ENCODE data around the gene OSBPL2. TPM values are rescaled to one million over a fixed set of nuclear protein-coding genes. Genes with fewer than 3 reads are reported as not detected.

OSBPL2 gene
- polyA plus RNA-seq, 4 donors = 19.9 to 36.9 (median 29.3) TPM

DNA sequence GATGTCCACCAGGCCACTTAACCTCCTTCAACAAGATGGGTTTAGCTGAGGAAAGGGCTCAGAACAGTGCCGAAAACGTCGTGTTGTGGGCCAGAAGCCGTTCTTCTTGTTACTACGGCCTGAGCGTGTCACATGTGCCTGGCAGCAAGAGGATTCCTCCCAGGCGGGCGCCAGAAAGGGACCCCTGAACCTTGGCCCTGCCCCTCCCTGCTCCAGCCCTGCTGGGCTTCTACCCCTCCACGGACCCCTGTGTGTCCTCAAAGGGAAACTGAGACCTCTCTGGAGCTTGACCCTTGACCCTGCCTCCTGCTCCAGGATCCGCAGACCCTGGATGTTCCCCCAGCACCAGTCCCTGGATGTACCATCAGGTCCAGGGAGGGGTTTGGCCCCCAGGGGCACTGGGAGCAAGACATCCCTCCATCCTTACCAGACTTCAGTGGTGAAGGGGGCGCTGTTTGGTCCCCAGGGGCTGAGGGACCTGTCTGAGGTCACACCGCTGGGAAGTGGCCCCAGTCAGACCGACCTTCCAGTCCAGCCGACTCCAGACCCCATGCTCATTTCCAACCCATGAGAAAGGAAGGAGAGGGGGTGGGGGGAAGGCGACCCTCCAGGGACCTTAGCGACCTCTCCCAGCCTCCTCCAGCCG is 28.3 kb upstream of the OSBPL2 start:
- 43 to 58% (median 50%) methylated on average over 16 to 17 of the region's 17 CpGs for WGBS, 3 donors
- Histone ChIP-seq H3K9me3 (ENCODE audit: control insufficient read depth in 2 of 2, insufficient read depth in 1 of 2, low read depth in 1 of 2, low read length in 1 of 2) (no peaks in the 10 kb centered on the region), H3K36me3 (ENCODE audit: control insufficient read depth in 3 of 3, insufficient read depth in 2 of 3, low read depth in 1 of 3, low read length in 3 of 3) (peaks cover 0 to 5% (median 0%) of the 10 kb centered on the region in 3 donors), H3K4me1 (ENCODE audit: control insufficient read depth in 3 of 3, insufficient read depth in 2 of 3, low read depth in 1 of 3, low read length in 2 of 3) (no peaks in the 10 kb centered on the region), H3K4me3 (ENCODE audit: low read depth in 1 of 3, low read length in 3 of 3) (no peak overlapping the region), H3K27ac (ENCODE audit: low read depth in 1 of 3, low read length in 2 of 3) (no peak overlapping the region), H3K27me3 (ENCODE audit: control insufficient read depth in 3 of 3, insufficient read depth in 3 of 3, low read length in 3 of 3) (peaks cover 0 to 44% (median 9%) of the 10 kb centered on the region in 3 donors)
- DNase-seq (no peak), FAIRE-seq (no peak)

DNA sequence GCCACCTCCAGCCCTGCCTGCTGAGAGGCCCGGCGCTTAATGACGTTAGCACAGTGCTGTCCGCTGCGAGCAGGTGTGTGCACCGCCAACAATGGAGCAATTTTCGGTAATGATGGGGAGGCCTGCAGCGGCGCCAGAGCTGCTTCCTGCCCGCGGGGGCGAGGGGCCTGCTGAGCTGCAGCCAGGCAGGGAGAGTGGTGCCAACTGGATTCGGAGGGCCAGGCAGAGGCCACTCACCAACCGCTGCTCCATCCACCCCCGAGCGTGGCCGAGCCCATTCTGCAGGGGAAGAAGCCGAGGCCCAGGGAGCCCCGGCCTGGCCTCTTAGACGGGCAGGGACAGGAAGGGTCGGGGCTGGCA is 27.8 kb upstream of the OSBPL2 start:
- Histone ChIP-seq H3K27me3 (ENCODE audit: control insufficient read depth in 3 of 3, insufficient read depth in 3 of 3, low read length in 3 of 3) (peaks cover 0 to 45% (median 11%) of the 10 kb centered on the region in 3 donors), H3K9me3 (ENCODE audit: control insufficient read depth in 2 of 2, insufficient read depth in 1 of 2, low read depth in 1 of 2, low read length in 1 of 2) (no peaks in the 10 kb centered on the region), H3K27ac (ENCODE audit: low read depth in 1 of 3, low read length in 2 of 3) (no peak overlapping the region), H3K4me3 (ENCODE audit: low read depth in 1 of 3, low read length in 3 of 3) (no peak overlapping the region), H3K4me1 (ENCODE audit: control insufficient read depth in 3 of 3, insufficient read depth in 2 of 3, low read depth in 1 of 3, low read length in 2 of 3) (no peaks in the 10 kb centered on the region), H3K36me3 (ENCODE audit: control insufficient read depth in 3 of 3, insufficient read depth in 2 of 3, low read depth in 1 of 3, low read length in 3 of 3) (peaks cover 0 to 5% (median 0%) of the 10 kb centered on the region in 3 donors)
- DNase-seq (no peak), FAIRE-seq (no peak)
- 39 to 57% (median 43%) methylated on average over 21 of the region's 21 CpGs for WGBS, 3 donors

DNA sequence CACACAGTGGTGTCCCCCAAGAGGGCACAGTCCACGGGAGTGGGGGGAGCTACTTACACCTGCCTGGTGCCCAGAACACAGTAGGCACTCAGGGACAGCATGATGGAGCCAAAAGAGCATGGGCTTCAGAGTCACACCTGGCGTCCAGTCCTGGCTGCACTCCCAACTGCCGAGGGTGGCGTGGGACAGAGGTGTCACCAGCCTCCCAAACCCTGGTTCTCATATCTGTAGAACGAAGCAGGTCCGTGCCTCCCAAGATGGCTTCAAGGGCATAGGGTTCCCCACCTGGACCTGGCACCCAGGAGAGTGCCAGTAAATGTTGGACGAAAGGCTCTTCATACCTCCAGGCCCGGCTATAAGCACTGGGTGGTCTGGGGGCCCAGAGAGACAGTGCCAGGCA is 27.1 kb upstream of the OSBPL2 start:
- no peak for FAIRE-seq
- Histone ChIP-seq H3K36me3 (ENCODE audit: control insufficient read depth in 3 of 3, insufficient read depth in 2 of 3, low read depth in 1 of 3, low read length in 3 of 3) (peaks cover 0 to 5% (median 0%) of the 10 kb centered on the region in 3 donors), H3K27me3 (ENCODE audit: control insufficient read depth in 3 of 3, insufficient read depth in 3 of 3, low read length in 3 of 3) (peaks cover 0 to 50% (median 11%) of the 10 kb centered on the region in 3 donors), H3K9me3 (ENCODE audit: control insufficient read depth in 2 of 2, insufficient read depth in 1 of 2, low read depth in 1 of 2, low read length in 1 of 2) (no peaks in the 10 kb centered on the region), H3K4me3 (ENCODE audit: low read depth in 1 of 3, low read length in 3 of 3) (no peak overlapping the region), H3K27ac (ENCODE audit: low read depth in 1 of 3, low read length in 2 of 3) (no peak overlapping the region), H3K4me1 (ENCODE audit: control insufficient read depth in 3 of 3, insufficient read depth in 2 of 3, low read depth in 1 of 3, low read length in 2 of 3) (no peaks in the 10 kb centered on the region)
- WGBS, 3 donors = 61 to 85% (median 63%) methylated on average over 8 of the region's 8 CpGs
- DNase-seq = no peak

DNA sequence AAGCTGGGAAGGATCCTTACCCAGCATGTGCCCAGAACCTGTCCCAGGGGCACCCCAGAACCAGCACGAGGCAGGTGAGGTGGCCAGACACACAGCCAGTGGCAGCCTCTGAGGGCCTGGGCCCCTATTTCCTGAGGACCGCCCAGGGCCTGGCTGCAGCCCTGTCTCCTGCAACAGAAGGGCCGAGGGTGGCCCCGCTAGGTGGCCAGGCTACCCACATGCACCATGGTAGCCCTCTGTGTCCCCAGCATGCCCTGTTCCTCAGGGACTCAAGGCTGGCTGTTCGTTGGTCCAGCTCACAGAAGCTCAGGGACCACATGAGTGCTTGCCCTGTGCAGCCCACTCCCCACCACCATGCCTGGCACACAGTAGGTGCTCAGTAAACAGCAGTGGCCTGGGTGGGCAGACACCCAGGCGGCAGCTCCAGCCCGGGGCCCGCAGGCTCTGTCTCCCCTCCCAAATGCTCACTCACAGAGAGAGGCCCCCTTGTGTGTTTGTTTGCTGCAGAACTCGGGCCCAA is 26.5 kb upstream of the OSBPL2 start:
- WGBS, 3 donors = 66 to 70% (median 67%) methylated on average over 9 of the region's 9 CpGs

DNA sequence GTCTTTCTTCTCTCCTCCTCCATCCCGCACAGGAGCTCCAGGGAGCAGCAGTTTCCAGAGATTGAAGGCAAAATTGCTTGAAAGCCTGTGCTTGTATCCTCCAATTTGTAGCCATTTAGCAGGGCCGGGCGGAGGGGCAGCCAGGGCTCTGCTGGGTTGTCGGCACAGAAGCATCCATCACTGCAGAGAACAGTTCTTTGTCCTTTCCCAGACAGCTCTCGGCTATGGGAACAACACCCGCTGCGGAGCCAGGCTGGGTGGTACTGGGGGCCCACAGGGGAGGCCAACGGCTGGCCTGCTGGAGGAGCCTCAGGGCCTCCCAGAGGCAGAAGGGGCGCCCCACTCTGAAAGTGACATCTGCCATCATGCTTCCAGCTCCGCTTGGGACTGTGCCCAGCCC is 26.0 kb upstream of the OSBPL2 start:
- WGBS, 3 donors = 30 to 43% (median 33%) methylated on average over 10 of the region's 10 CpGs
- DNase-seq = no peak
- Histone ChIP-seq H3K4me1 (ENCODE audit: control insufficient read depth in 3 of 3, insufficient read depth in 2 of 3, low read depth in 1 of 3, low read length in 2 of 3) (no peaks in the 10 kb centered on the region), H3K4me3 (ENCODE audit: low read depth in 1 of 3, low read length in 3 of 3) (no peak overlapping the region), H3K9me3 (ENCODE audit: control insufficient read depth in 2 of 2, insufficient read depth in 1 of 2, low read depth in 1 of 2, low read length in 1 of 2) (no peaks in the 10 kb centered on the region), H3K36me3 (ENCODE audit: control insufficient read depth in 3 of 3, insufficient read depth in 2 of 3, low read depth in 1 of 3, low read length in 3 of 3) (peaks cover 0 to 3% (median 0%) of the 10 kb centered on the region in 3 donors), H3K27me3 (ENCODE audit: control insufficient read depth in 3 of 3, insufficient read depth in 3 of 3, low read length in 3 of 3) (peaks cover 0 to 57% (median 11%) of the 10 kb centered on the region in 3 donors), H3K27ac (ENCODE audit: low read depth in 1 of 3, low read length in 2 of 3) (no peak overlapping the region)
- no peak for FAIRE-seq

More for the DNA sequence above, 26.5 kb upstream of the OSBPL2 start:
- no peak overlapping the region for H3K27ac ChIP-seq (ENCODE audit: low read depth in 1 of 3, low read length in 2 of 3)
- H3K4me1 ChIP-seq (ENCODE audit: control insufficient read depth in 3 of 3, insufficient read depth in 2 of 3, low read depth in 1 of 3, low read length in 2 of 3) = no peaks in the 10 kb centered on the region
- FAIRE-seq (no peak), DNase-seq (no peak)
- peaks cover 0 to 53% (median 11%) of the 10 kb centered on the region in 3 donors for H3K27me3 ChIP-seq (ENCODE audit: control insufficient read depth in 3 of 3, insufficient read depth in 3 of 3, low read length in 3 of 3)
- H3K9me3 ChIP-seq (ENCODE audit: control insufficient read depth in 2 of 2, insufficient read depth in 1 of 2, low read depth in 1 of 2, low read length in 1 of 2) = no peaks in the 10 kb centered on the region
- H3K4me3 ChIP-seq (ENCODE audit: low read depth in 1 of 3, low read length in 3 of 3) = no peak overlapping the region
- peaks cover 0 to 3% (median 0%) of the 10 kb centered on the region in 3 donors for H3K36me3 ChIP-seq (ENCODE audit: control insufficient read depth in 3 of 3, insufficient read depth in 2 of 3, low read depth in 1 of 3, low read length in 3 of 3)

DNA sequence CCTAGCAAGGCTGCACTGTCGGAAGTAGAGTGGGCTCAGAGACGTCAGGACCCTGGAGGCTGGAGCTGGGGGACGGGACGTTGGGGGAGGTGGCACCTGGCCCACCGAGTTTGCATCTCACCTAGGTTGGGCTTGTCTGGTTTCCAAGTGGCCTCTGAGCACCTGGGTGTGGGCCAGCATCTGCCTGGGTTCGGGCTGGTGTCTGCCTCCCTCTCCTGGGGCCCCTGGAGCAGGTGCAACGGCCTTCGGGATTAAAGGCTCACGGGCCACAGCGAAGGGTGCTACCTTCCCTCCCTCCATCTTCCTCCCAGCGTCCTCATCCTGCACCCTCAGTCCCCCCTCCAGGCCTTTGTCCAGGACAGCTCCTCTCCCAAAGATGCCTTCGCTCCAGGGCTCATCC is 24.3 kb upstream of the OSBPL2 start:
- Histone ChIP-seq H3K9me3 (ENCODE audit: control insufficient read depth in 2 of 2, insufficient read depth in 1 of 2, low read depth in 1 of 2, low read length in 1 of 2) (no peaks in the 10 kb centered on the region), H3K27me3 (ENCODE audit: control insufficient read depth in 3 of 3, insufficient read depth in 3 of 3, low read length in 3 of 3) (peaks cover 7 to 69% (median 14%) of the 10 kb centered on the region in 3 donors), H3K36me3 (ENCODE audit: control insufficient read depth in 3 of 3, insufficient read depth in 2 of 3, low read depth in 1 of 3, low read length in 3 of 3) (no peaks in the 10 kb centered on the region), H3K4me3 (ENCODE audit: low read depth in 1 of 3, low read length in 3 of 3) (no peak overlapping the region), H3K27ac (ENCODE audit: low read depth in 1 of 3, low read length in 2 of 3) (no peak overlapping the region), H3K4me1 (ENCODE audit: control insufficient read depth in 3 of 3, insufficient read depth in 2 of 3, low read depth in 1 of 3, low read length in 2 of 3) (no peaks in the 10 kb centered on the region)
- DNase-seq = no peak
- WGBS, 3 donors = 26 to 44% (median 31%) methylated on average over 12 of the region's 12 CpGs
- FAIRE-seq = no peak

DNA sequence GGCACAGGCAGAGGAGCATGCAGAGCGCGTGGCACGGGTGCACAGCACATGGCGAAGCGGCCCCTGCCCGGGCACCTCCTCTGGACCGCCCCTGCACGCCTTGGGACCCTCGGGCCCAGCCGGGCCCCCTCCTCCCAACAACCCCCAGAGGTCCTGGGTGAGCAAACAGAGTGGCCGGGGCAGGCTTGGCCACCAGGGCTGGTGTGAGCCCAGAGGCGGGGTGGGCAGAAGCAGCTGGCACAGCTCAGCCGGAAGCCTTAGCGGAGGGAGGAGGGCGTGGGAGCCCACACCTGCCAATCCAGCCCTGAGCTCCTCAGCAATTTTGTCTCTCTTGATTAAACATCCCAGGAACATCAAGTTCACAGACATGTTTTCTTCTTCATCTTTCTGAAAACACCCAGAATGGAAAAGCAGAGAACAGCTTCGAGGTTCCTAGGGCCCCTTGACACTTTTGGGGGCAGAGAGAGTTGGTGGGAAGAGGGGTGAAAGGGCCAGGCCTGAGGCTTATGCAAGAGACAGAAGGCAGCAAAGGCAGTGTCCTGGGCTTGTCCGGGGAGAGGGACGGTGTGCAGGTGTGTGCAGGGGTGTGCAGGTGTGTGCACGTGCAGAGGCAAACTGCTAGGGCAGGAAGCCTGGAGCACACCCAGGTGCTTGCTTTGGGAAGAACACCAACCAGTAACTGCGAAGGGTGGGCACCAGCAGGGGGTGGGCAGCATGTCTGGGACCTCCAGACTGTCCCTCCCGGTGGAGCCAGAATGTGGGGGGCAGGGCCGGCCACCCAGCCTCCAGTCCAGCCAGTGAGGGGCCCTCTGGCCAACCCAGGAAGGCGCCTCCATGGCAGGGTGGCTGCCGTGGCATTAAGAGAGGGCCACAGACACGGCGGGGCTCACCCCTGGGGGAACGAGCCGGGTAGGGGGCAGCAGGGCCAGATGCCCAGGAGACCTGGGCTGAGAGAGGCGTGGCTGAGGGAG is 23.0 kb upstream of the OSBPL2 start:
- DNase-seq (no peak), FAIRE-seq (no peak)
- peaks cover 11 to 64% (median 16%) of the 10 kb centered on the region in 3 donors for H3K27me3 ChIP-seq (ENCODE audit: control insufficient read depth in 3 of 3, insufficient read depth in 3 of 3, low read length in 3 of 3)

DNA sequence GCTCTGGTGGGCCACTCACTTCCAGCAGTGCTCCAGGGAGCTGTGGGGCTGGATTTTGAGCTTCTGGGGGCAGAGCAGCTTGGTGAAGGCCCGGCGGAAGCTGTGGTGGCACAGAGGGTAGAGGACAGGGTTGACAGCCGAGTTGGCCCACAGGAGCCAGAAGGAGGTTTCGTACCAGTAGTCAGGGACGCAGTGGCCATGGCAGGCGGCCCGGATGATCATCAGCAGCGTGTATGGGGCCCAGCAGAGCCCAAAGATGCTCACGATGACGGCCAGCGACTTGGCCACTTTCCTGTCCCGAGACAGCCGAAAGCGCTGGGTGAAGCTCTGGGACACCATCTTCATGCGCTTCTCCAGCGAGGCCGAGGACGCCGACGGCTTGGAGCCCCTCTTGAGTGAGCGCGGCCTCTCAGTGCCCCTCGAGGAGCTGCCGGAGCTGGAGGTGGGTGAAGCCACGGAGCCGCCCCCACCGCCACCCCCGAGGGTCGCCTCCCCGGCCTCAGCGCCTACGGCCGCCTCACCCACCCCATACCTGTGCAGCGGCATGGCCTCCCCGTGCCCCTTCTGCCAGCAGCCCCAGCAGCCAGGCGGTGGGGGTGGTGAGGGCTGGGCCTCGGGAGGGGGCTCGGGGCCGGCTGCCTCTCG is 22.2 kb upstream of the OSBPL2 start:
- 78 to 84% (median 80%) methylated on average over 36 to 40 of the region's 40 CpGs for WGBS, 3 donors
- H3K9me3 ChIP-seq (ENCODE audit: control insufficient read depth in 2 of 2, insufficient read depth in 1 of 2, low read depth in 1 of 2, low read length in 1 of 2) = no peaks in the 10 kb centered on the region
- no peak for DNase-seq
- no peak for FAIRE-seq
- no peak overlapping the region for H3K27ac ChIP-seq (ENCODE audit: low read depth in 1 of 3, low read length in 2 of 3)
- H3K36me3 ChIP-seq (ENCODE audit: control insufficient read depth in 3 of 3, insufficient read depth in 2 of 3, low read depth in 1 of 3, low read length in 3 of 3) = no peaks in the 10 kb centered on the region
- peaks cover 18 to 64% (median 19%) of the 10 kb centered on the region in 3 donors for H3K27me3 ChIP-seq (ENCODE audit: control insufficient read depth in 3 of 3, insufficient read depth in 3 of 3, low read length in 3 of 3)
- H3K4me1 ChIP-seq (ENCODE audit: control insufficient read depth in 3 of 3, insufficient read depth in 2 of 3, low read depth in 1 of 3, low read length in 2 of 3) = peaks cover 0 to 8% (median 3%) of the 10 kb centered on the region in 3 donors
- H3K4me3 ChIP-seq (ENCODE audit: low read depth in 1 of 3, low read length in 3 of 3) = no peak overlapping the region

More for the DNA sequence above, 23.0 kb upstream of the OSBPL2 start:
- Histone ChIP-seq H3K36me3 (ENCODE audit: control insufficient read depth in 3 of 3, insufficient read depth in 2 of 3, low read depth in 1 of 3, low read length in 3 of 3) (no peaks in the 10 kb centered on the region), H3K4me3 (ENCODE audit: low read depth in 1 of 3, low read length in 3 of 3) (no peak overlapping the region), H3K4me1 (ENCODE audit: control insufficient read depth in 3 of 3, insufficient read depth in 2 of 3, low read depth in 1 of 3, low read length in 2 of 3) (peaks cover 0 to 3% (median under 1%) of the 10 kb centered on the region in 3 donors), H3K9me3 (ENCODE audit: control insufficient read depth in 2 of 2, insufficient read depth in 1 of 2, low read depth in 1 of 2, low read length in 1 of 2) (no peaks in the 10 kb centered on the region), H3K27ac (ENCODE audit: low read depth in 1 of 3, low read length in 2 of 3) (no peak overlapping the region)
- WGBS, 3 donors = 50 to 77% (median 61%) methylated on average over 29 of the region's 29 CpGs
